HG03139 (cell line): ENCODE data around the gene ADAM12.
"Not testable (repeated sequence)": the region's sequence is repeated elsewhere in the genome, so short reads cannot be mapped to it uniquely, and the experiment has no call there.

Source experiments
- ATAC-seq: cut with Tn5 transposase; IDR thresholded peaks from one replicate; pipeline ENCODE4 v1.9.1; 2021; ENCODE audit not compliant: unreplicated experiment

Gene ADAM12

DNA sequence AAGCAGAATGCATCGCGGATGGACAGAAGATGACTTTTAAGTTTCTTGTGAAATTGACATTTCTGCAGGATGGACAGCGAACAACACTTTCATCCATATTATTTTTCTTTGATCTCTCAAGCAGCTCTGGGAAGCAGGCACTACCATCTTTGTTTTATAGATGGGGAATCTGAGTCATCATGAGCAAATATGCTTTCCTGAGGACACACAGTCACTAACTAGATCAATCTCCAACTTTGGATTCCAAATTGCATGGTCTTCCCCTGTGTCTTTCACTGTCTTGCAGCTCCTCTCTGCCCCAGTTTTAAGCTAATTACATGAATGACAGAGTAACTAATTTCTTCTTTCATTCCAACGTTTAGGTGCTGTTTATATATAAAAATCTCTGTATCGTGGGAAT lies 201.5 kb downstream of the ADAM12 start:
- no peak for ATAC-seq

DNA sequence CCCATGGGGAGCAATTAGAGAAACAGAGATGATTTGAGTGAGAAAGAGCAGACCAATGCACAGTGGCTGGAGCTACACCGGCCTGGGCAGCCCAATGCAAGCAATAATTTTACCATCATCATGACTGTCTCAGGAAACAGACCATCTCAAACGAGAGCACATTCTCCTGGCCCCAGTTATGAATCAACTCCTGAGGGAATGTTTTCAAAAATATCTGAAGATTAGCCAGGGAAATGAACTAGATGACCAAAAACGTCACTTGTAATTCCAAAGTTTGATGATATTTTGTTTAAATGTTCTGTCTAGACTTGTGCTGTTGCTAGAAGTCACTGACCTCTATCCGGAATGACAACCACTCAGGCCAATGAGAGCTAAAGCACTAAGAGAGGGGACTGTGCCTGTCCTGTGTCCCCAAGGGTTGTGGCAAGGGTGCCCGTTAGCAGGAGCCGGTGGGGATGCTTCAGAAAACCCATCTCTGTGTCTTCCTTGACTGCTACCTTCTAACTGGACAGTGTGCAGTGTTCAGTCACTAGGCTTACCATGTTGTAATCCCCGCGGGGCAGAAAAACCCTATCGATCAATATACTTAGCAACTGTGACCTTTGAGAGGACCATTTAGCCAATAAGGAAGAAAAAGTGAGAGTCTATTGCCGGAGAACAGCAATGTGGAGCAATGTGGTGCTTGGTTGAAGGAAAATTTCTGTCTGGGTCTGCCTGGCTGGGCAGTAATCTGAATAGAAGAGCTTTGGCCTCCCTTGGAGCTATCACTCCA lies 202.4 kb downstream of the ADAM12 start:
- no peak for ATAC-seq

DNA sequence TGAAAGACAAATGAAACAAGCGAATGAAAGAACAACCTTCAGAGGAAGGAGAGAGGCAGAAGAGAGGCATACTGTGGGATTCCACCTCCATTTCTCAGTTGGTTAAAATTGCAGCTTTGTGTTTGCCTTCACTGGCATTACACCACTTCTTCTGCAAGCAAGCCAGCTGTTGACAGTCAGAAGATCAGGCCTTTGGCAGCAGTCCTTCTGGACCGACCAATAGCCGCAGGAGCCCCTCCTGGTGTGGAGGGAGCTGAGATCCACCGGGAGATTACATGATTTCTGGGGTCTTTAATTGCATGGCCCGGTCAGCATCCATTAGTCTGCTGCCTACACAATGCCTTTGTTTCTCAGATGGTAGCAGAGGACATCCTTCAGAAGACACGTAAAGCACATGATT lies 206.7 kb downstream of the ADAM12 start:
- no peak for ATAC-seq

DNA sequence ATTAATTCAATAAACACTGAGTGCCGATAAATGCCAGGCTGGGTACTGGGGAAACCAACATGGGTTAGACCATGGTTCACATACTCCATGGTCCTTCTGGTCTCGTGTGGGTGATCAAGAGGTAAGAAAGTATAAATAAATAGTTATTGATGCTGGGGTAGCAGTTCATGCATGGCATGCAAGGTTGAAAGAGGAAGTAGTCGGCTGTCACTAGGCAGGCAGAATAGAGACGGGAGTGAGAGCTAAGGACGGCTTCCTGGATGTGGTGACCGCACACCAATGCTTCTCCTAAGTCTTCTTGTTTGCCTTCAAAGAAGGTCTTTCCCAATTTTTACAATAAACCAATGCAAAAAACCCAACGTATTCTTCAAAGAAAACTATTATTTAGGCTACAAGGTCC lies 208.6 kb downstream of the ADAM12 start:
- ATAC-seq = no peak

DNA sequence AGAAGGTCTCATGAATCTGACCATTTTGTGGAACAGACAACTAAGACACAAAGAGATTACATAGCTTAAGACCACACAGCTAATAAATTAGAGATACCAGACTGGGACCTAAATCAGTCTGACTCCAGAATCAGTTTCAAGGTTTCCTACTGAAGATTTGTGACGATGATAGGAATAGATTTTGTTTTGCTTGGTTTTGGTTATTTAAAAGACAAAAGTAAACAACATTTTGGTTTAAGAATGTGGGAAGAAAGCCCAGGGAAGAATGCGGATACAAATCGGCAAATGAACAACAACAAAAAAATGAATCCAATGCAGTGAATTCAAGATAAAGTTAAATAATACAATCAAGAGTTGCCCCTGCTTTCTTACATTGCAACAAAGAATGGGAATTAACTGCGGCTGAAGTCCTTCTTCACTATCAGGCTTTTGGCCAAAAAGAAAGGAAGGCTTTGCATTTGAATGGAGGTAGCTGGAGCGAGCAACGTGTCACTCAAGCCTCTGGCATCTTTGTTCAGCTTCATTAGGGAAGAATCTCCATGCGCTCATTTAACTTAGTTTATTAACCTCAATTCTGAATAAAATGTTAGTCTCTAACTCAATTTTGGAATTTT lies 210.8 kb downstream of the ADAM12 start:
- ATAC-seq = no peak

DNA sequence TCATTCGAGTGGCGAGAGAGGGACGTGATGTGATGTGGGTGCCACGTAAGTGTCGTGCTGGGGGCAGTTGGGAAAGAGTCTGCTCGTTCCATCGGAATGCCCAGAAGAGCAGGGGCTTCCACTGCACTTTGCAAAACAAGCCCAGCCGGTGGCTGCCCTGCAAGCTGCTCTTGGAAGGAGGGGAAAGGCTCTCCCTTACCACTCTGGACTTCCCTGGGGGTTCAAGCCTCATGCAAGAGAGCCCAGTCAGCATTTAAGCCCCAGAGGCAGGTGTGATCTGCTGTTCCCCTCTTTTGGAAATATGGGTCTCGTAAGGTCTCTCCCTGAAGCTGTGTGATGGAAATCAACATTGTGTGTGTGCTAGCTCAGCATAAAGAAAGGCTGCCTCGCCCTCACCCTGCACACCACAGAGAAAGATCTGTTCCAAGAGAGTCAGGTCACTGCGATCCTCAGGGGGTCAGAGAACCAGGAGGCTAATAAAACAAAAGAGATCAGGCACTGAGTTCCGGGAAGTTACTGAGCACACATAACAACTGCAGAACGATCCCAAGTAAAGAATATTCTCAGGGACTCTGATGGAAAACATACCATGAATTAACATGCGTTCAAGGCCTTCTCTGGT lies 212.5 kb downstream of the ADAM12 start:
- ATAC-seq = no peak

DNA sequence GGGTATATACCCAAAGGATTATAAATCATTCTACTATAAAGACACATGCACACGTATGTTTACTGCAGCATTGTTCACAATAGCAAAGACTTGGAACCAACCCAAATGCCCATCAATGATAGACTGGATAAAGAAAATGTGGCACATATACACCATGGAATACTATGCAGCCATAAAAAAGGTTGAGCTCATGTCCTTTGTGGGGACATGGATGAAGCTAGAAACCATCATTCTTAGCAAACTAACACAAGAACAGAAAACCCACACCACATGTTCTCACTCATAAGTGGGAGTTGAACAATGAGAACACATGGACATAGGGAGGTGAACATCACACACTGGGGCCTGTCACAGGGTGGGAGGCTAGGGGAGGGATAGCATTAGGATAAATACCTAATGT lies 215.5 kb downstream of the ADAM12 start:
- ATAC-seq = not testable (repeated sequence)

DNA sequence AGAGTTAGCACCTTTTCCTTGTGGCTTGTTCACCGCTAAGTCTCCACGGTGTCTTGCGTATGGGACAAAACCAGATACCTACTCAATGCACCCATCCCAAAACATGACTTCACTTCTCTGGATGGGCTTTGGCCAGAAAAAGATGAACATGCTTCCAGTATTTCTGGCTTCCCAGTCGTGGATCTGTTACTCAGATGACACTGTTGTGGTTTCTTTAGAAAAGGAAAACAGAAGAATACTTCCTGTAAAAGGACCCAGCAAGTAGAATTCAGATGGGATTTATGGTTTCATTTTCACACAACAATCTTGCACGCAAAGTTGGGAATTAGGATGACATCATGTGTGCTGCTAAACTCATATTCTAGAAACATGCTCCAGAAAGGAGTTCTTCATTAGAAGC lies 216.7 kb downstream of the ADAM12 start:
- ATAC-seq = no peak

DNA sequence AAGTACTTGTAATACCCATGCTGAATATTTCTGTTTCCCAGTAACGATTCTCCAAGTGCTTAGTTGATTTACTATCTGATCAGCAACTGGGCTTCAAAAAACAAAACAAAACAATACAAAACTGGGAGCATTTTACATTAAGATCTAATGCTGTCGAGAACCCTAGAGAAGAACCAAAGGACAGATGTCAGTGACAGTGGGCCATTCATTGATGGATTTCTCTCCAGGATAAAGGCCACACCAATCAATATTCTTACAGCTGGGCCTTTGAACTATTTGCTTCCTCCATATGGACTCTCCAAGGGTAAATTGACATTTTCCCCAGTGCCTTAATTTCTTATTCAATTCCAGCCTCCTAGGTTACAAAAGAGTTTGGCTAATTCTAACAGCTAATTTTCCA lies 217.5 kb downstream of the ADAM12 start:
- no peak for ATAC-seq

DNA sequence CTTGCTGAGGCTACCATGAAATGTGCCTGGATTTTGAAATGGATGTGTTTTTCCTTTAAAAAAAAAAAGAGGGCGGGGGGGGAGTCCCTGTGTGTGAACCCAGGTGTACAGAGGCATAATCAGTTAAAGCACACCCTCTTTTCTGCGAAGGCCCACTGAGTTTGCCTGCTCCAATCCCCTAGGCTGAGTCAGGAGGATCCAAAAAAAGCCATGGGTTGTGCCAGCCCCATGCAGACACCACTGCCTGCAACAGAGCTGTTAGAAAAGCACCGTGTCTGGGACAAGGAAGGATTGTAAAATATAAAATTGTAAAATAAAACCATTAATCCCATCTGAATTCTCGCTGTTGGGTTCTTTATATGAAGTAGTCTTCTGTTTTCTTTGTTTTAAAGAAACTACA lies 217.9 kb downstream of the ADAM12 start:
- no peak for ATAC-seq

DNA sequence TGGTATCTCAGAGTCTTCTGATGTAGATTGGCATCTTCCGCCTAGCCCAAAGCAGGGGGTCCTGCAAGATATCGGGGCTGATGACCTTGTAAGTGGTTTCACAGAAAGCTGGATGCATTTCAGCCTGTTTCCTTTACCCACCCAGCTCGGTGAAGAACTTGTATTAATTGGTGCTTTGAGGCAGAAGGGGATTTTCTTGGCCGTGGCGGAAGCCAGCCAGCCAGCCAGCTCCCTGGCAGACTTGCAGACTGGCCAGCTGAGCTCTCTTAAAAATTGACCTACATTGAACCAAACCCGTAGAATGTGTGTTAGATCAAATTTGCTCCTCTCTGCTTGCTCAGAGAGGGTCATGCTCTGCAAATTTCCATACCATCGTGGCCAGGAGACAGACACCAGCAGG lies 218.4 kb downstream of the ADAM12 start:
- ATAC-seq = no peak

DNA sequence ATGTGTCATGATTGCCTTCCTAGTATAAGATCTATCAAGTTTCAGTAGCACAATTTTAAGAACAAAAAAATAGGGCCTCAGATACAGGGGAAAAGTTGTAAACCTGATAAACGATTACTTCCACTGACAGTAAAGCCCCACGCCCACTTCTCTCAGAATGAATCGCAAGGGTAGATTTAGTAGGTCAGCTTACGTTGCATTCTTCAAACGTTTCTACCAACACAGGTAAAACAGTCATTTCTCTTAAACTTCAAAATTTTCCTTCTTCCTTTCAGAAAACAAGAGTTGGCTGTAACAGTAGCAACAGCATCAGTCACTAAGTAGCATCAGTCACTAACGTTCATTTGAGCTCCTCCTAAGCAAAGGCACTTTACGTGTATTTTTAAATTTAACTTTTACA lies 221.5 kb downstream of the ADAM12 start:
- ATAC-seq = no peak

DNA sequence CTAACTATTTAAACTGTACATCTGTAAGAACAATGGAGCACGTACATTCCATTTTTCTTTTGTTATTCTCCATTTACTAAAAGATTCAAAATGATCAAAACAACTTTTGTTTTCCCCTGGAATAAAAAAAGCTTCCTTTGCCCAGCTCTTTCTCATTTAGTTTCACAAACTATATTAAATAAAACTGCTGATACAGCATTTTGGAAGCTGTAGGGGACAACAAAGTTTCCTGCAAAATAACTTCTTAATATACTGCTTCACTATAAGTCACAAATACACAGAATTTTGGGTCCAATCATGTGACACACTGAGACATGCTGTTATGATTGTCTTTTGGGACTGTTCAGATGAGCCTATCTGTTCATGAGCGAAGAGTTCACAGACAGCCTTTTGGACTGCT lies 222.4 kb downstream of the ADAM12 start:
- ATAC-seq = no peak

DNA sequence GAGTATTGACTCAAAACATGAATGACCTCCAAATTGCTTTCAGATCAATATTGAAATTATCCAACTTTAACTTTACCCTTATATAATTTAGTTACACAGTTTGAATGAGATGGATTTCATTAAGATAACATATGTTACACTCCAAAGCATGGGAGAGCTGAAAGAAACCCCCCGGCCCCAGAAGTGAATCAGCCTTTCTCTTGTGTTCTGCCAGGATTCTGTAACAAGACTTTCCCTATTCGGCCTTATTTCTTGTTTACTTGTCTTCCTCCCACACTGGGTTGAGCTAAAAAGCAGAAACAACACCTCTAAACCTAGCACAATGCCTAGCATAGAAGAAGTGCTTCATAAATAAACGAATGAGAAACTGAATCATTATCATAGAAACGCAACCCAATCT lies 224.8 kb downstream of the ADAM12 start:
- no peak for ATAC-seq

DNA sequence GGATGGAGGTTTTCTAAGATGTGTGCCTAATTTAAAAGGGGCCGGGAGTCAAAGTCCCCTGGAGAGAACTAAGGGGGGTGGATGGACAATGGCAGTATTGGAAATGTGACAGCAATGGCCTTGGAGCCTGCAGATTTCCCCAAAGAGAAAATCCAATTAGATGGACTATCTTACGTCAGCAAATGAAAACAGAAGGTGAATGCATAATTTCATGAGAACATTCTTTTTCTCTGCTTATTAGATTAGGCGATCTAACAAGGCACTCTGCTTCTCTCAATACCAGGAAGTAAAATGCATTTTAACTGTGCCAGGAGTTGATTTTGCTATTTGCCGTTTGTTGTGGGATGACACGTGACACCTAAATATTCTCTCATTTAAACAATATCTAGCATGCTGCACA lies 226.6 kb downstream of the ADAM12 start:
- ATAC-seq = no peak

DNA sequence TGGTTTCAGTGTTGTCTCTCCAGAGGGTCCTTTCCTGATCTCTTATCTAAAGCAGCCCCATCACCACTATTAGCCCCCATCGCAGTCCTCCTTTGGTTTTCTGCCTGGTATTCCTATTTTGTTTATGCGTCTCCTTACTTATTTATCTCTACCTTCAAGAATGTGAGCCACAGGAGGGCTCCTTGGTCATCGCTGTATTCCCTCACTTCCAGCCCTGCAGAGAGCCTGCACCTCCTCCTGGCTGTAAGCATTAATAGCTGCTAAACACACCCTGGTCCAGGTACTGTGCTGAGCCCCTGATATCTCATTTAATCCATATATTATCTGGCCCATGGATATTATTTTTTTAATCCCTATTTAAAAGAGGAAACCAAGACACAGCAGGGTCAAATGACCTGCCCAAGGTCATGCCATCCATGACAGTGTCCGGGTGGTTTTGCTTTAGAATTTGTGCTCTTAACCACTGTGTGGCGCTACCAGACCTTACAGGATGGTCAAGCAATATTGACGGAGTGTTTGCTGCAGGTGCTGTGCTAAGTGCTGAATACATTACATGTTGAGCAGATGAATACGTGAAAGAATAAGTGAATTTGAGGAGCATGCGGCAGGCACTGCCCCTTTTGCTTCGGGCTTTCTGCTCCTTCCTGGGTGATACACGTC lies 227.2 kb downstream of the ADAM12 start:
- no peak for ATAC-seq

DNA sequence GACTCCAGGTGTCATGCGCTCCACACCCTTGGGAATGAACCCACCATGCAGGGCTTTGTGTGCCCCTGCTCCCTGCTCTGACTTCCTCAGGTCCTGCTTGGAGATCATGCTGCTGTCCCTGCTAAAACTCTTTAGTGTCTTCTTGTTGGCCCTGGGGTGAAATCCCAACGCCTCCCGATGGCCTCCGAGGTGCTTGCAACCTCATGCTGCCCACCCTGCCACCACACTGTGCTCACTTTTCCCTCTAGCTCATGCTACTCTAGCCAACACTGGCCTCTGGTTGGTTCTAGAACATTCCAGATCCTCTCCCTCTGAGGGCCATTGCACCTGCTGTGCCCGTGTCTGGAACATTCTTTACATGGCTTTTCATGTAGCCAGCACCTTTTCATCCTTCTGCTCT lies 227.7 kb downstream of the ADAM12 start:
- ATAC-seq = no peak

DNA sequence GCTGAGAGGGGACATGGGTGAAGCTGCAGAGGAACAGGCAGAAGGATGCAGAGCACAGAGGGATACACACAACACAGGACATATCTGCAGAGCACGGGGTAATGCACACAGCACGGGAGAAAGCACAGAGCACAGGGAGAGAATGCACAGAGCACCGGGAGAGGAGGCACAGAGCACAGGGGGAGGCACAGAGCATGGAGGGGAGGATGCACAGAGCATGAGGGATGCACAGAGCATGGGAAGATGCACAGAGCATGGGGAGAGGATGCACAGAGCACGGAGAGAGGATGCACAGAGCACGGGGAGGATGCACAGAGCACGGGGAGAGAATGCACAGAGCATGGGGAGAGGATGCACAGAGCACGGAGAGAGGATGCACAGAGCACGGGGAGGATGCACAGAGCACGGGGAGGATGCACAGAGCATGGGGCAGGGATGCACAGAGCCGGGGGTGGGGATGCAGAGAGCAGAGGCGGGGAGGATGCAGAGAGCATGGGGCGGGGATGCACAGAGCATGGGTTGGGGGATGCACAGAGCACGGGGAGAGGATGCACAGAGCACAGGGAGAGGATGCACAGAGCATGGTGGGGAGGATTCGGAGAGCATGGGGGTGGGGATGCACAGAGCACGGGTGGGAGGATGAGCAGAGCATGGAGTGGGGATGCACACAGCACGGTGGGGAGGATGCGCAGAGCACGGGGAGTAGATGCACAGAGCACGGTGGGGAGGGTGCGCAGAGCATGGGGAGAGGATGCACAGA lies 230.0 kb downstream of the ADAM12 start:
- no peak for ATAC-seq

DNA sequence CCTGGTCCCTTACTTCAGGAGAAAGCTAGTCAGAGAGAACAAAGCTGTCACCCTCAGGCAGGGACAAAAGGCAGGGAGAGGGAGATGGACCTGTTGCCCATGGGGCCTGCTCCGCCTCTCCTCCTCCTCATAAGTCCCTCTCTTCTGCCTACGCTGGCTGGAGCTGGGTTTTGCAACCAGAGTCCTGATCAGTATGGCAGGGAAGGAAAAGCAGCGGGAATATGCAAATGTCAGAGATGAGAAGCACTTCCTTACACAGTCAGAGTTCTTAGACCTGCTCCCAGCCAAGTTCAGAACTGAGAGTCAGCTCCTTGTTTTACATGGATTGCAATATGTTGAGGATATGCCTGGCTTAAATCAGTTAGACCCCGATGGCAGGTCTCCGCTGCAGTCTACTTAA lies 231.1 kb downstream of the ADAM12 start:
- no peak for ATAC-seq

DNA sequence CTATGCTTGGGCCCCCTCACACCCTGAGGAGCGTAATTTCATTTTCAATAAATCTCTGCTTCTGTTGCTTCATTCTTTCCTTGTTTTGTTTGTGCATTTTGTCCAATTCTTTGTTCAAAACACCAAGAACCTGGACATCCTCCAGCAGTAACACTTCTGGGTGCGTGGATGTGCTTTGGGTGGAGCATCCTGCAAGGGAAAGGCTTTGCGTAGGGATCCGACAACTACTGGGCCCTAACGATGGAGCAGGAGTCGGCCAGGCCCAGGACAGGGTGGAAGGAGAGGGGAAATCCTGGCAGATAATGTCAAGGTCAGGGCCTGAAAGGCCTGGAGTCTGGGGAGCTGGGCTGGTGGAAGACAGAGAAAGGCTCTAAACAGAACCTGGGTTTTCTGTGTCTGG lies 231.8 kb downstream of the ADAM12 start:
- ATAC-seq = no peak

DNA sequence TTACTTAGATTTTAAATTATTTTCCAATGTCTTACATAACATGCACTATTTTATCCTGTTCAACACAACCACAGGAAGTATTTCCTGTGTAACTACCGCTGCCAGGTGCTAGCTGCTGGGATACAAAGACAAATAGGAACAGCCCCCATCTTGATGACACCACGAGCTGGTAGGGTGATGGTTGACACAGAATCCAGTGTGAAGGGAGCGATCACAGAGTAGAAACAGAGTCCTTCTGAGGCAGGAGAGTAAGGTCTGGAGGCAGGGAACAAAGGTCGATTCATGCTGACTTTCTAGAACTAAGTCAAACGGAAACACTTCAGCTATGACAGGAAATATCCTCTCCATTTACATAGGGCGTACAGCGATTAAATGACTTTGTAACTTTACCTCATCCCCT lies 232.3 kb downstream of the ADAM12 start:
- no peak for ATAC-seq
